Muscle layer of duodenum (tissue), 2 donors: ENCODE data around the gene SLC6A18.

Experiments used
- H3K27ac ChIP-seq: one replicate; pipeline ENCODE4 v1.7.0; 2013; ENCODE audit warnings: mild to moderate bottlenecking, low read length
- H3K27me3 ChIP-seq: one replicate; pipeline ENCODE4 v1.7.0; 2013; ENCODE audit warnings: low read depth, mild to moderate bottlenecking, control low read depth, low read length
- H3K36me3 ChIP-seq, 2 donors: one replicate each; pipeline ENCODE4 v1.7.0; 2013; ENCODE audit warnings: low read length in 2 of 2, control low read depth in 1 of 2, mild to moderate bottlenecking in 1 of 2; ENCODE audit not compliant: insufficient read depth in 2 of 2, control insufficient read depth in 1 of 2
- H3K4me1 ChIP-seq, 2 donors: one replicate each; pipeline ENCODE4 v1.7.0; 2013; ENCODE audit warnings: low read length in 2 of 2, mild to moderate bottlenecking in 2 of 2, control low read depth in 1 of 2, moderate library complexity in 1 of 2; ENCODE audit not compliant: insufficient read depth in 2 of 2, control insufficient read depth in 1 of 2
- H3K4me3 ChIP-seq, 2 donors: one replicate each; pipeline ENCODE4 v1.7.0; 2013; ENCODE audit warnings: low read length in 2 of 2, low read depth in 1 of 2, mild to moderate bottlenecking in 1 of 2
- H3K9me3 ChIP-seq, 2 donors: one replicate each; pipeline ENCODE4 v1.7.0; 2013; ENCODE audit warnings: low read length in 2 of 2, control low read depth in 1 of 2, mild to moderate bottlenecking in 1 of 2; ENCODE audit not compliant: control insufficient read depth in 1 of 2
- donor health status: healthy.

SLC6A18 gene

GRCh38 chr5:1254196-1254595, 29.0 kb downstream of the SLC6A18 start:
- Histone ChIP-seq H3K27me3 (no peaks in the 10 kb centered on the region), H3K9me3 (no peaks in the 10 kb centered on the region), H3K4me1 (no peaks in the 10 kb centered on the region), H3K36me3 (no peaks in the 10 kb centered on the region), H3K4me3 (no peak overlapping the region), H3K27ac (no peak overlapping the region)

- Histone ChIP-seq H3K36me3 (no peaks in the 10 kb centered on the region), H3K9me3 (no peaks in the 10 kb centered on the region), H3K4me3 (no peak overlapping the region), H3K27me3 (no peaks in the 10 kb centered on the region), H3K4me1 (no peaks in the 10 kb centered on the region), H3K27ac (no peak overlapping the region)
Measured at GRCh38 chr5:1255081-1255561, 29.9 kb downstream of the SLC6A18 start.

GRCh38 chr5:1256776-1257175, 31.6 kb downstream of the SLC6A18 start:
- no peak overlapping the region for H3K27ac ChIP-seq
- no peak overlapping the region for H3K4me3 ChIP-seq
- no peaks in the 10 kb centered on the region for H3K27me3 ChIP-seq
- peaks cover 0 to 10% of the 10 kb centered on the region in 2 donors for H3K9me3 ChIP-seq
- no peaks in the 10 kb centered on the region for H3K36me3 ChIP-seq
- H3K4me1 ChIP-seq: no peaks in the 10 kb centered on the region

- Histone ChIP-seq H3K36me3 (no peaks in the 10 kb centered on the region), H3K4me1 (no peaks in the 10 kb centered on the region), H3K9me3 (peaks cover 0 to 16% of the 10 kb centered on the region in 2 donors), H3K4me3 (no peak overlapping the region), H3K27me3 (no peaks in the 10 kb centered on the region), H3K27ac (no peak overlapping the region)
Measured at GRCh38 chr5:1257363-1257762, 32.2 kb downstream of the SLC6A18 start.

- Histone ChIP-seq H3K4me3 (no peak overlapping the region), H3K4me1 (no peaks in the 10 kb centered on the region), H3K27ac (no peak overlapping the region), H3K36me3 (no peaks in the 10 kb centered on the region), H3K9me3 (peaks cover 0 to 21% of the 10 kb centered on the region in 2 donors), H3K27me3 (no peaks in the 10 kb centered on the region)
Measured at GRCh38 chr5:1257841-1258240, 32.7 kb downstream of the SLC6A18 start.

- no peaks in the 10 kb centered on the region for H3K36me3 ChIP-seq
- H3K9me3 ChIP-seq: peaks cover 0 to 25% of the 10 kb centered on the region in 2 donors
- no peak overlapping the region for H3K27ac ChIP-seq
- no peaks in the 10 kb centered on the region for H3K27me3 ChIP-seq
- H3K4me3 ChIP-seq: no peak overlapping the region
- H3K4me1 ChIP-seq: no peaks in the 10 kb centered on the region
Measured at GRCh38 chr5:1259806-1260480, 34.8 kb downstream of the SLC6A18 start.

- Histone ChIP-seq H3K36me3 (no peaks in the 10 kb centered on the region), H3K27ac (no peak overlapping the region), H3K9me3 (peaks cover 0 to 25% of the 10 kb centered on the region in 2 donors), H3K4me3 (no peak overlapping the region), H3K4me1 (no peaks in the 10 kb centered on the region), H3K27me3 (no peaks in the 10 kb centered on the region)
Measured at GRCh38 chr5:1261643-1262042, 36.5 kb downstream of the SLC6A18 start.

GRCh38 chr5:1262381-1262780, 37.2 kb downstream of the SLC6A18 start:
- H3K36me3 ChIP-seq: no peaks in the 10 kb centered on the region
- H3K27ac ChIP-seq: no peak overlapping the region
- no peak overlapping the region for H3K4me3 ChIP-seq
- H3K9me3 ChIP-seq: peaks cover 0 to 25% of the 10 kb centered on the region in 2 donors
- no peaks in the 10 kb centered on the region for H3K27me3 ChIP-seq
- H3K4me1 ChIP-seq: no peaks in the 10 kb centered on the region

GRCh38 chr5:1264211-1264610, 39.0 kb downstream of the SLC6A18 start:
- Histone ChIP-seq H3K4me3 (no peak overlapping the region), H3K36me3 (no peaks in the 10 kb centered on the region), H3K27ac (no peak overlapping the region), H3K4me1 (no peaks in the 10 kb centered on the region), H3K9me3 (peaks cover 0 to 25% of the 10 kb centered on the region in 2 donors), H3K27me3 (no peaks in the 10 kb centered on the region)

GRCh38 chr5:1265026-1265425, 39.8 kb downstream of the SLC6A18 start:
- peaks cover 0 to 25% of the 10 kb centered on the region in 2 donors for H3K9me3 ChIP-seq
- H3K27me3 ChIP-seq: no peaks in the 10 kb centered on the region
- no peaks in the 10 kb centered on the region for H3K4me1 ChIP-seq
- no peaks in the 10 kb centered on the region for H3K36me3 ChIP-seq
- H3K4me3 ChIP-seq: no peak overlapping the region
- no peak overlapping the region for H3K27ac ChIP-seq

- Histone ChIP-seq H3K9me3 (peaks cover 0 to 25% of the 10 kb centered on the region in 2 donors), H3K27ac (no peak overlapping the region), H3K4me1 (no peaks in the 10 kb centered on the region), H3K4me3 (no peak overlapping the region), H3K36me3 (no peaks in the 10 kb centered on the region), H3K27me3 (no peaks in the 10 kb centered on the region)
Measured at GRCh38 chr5:1265461-1266455, 40.6 kb downstream of the SLC6A18 start.
